ENCODE measurements around the gene AP5S1. TPM values are rescaled to one million over a fixed set of nuclear protein-coding genes. Genes with fewer than 3 reads are reported as not detected.

AP5S1 gene
- total and polyA plus RNA-seq, 2 of the 4 experiments (the other 2 are of a cell fraction): 10.1 to 11.7 TPM

GRCh38 chr20:3771552-3772058, 48.7 kb upstream of the AP5S1 start (continued):
- TF ChIP-seq CTCF (conservative IDR thresholded peaks at IDR 0.05; ENCODE audit: low read depth, low read length): no peak
- TF ChIP-seq MAFK (IDR thresholded peaks at IDR 0.05; ENCODE audit: low read depth, low read length): no peak
- no peak for TF ChIP-seq RFX5 (IDR thresholded peaks at IDR 0.05; ENCODE audit: low read depth, low read length)
- no peak for TF ChIP-seq FOS (IDR thresholded peaks at IDR 0.05; ENCODE audit: low read depth, low read length)
- no peak for TF ChIP-seq CEBPB (IDR thresholded peaks at IDR 0.05; ENCODE audit: low read depth, low read length)
- no peak for TF ChIP-seq RCOR1 (IDR thresholded peaks at IDR 0.05; ENCODE audit: insufficient replicate concordance, low read length)

All from IMR-90 (cell line).